Parathyroid adenoma (tissue), 2 donors: ENCODE results near the gene FASTKD3.
A peak's percentile ranks its signal among the peaks of the same experiment; 100 is the strongest.

Experiments used
- H2AFZ ChIP-seq: fragments of 300-600 bp; sonication (generic); one replicate; pipeline ENCODE4 v1.7.0; 2017; ENCODE audit warnings: antibody characterized with exemption, mild to moderate bottlenecking
- H3K27ac ChIP-seq: fragments of 300-600 bp; sonication (generic); one replicate; pipeline ENCODE4 v1.7.0; 2017
- H3K27me3 ChIP-seq: fragments of 300-600 bp; sonication (generic); one replicate; pipeline ENCODE4 v1.7.0; 2017; ENCODE audit warnings: low read length; ENCODE audit not compliant: control insufficient read depth, insufficient read depth
- H3K36me3 ChIP-seq: fragments of 300-600 bp; sonication (generic); one replicate; pipeline ENCODE4 v1.7.0; 2017; ENCODE audit warnings: low read length; ENCODE audit not compliant: control insufficient read depth, insufficient read depth
- H3K4me1 ChIP-seq: fragments of 300-600 bp; sonication (generic); one replicate; pipeline ENCODE4 v1.7.0; 2017; ENCODE audit warnings: control low read depth
- H3K4me2 ChIP-seq: fragments of 300-600 bp; sonication (generic); one replicate; pipeline ENCODE4 v1.7.0; 2017; ENCODE audit warnings: low read length
- H3K4me3 ChIP-seq: fragments of 300-600 bp; sonication (generic); one replicate; pipeline ENCODE4 v1.7.0; 2017; ENCODE audit warnings: low read depth, low read length
- H3K79me2 ChIP-seq: fragments of 300-600 bp; sonication (generic); one replicate; pipeline ENCODE4 v1.7.0; 2017; ENCODE audit warnings: control low read depth
- H3K9ac ChIP-seq: fragments of 300-600 bp; sonication (generic); one replicate; pipeline ENCODE4 v1.7.0; 2017; ENCODE audit warnings: mild to moderate bottlenecking
- H3K9me3 ChIP-seq: fragments of 300-600 bp; sonication (generic); one replicate; pipeline ENCODE4 v1.7.0; 2017; ENCODE audit warnings: low read length; ENCODE audit not compliant: control insufficient read depth
- CTCF ChIP-seq: fragments of 300-600 bp; sonication (generic); IDR thresholded peaks from one replicate; pipeline ENCODE4 v1.7.0; 2017; ENCODE audit warnings: antibody characterized with exemption, mild to moderate bottlenecking
- donor health status: primary hyperparathyroidism.

The FASTKD3 gene

DNA sequence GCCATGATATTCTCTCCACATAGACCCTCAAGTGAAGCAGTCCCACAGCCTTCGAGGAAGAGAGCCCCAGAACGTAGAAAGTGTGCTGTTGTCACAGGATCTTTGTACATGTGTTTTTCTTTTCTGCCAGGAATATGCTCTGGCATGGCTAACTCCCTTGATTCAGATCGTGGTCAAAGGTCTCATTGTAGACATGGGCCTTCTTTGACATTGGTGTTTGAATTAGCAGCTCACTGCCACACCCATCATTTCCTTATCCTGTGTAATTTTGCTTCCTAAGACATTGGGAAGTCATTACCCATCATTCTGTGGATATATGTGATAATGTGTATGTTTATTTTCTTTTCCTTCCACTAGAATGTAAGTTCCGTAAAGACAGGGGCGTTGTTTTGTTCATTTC is 25.6 kb upstream of the FASTKD3 start:
- TF ChIP-seq CTCF: no peak
- Histone ChIP-seq H3K27ac (no peak overlapping the region), H3K79me2 (no peaks in the 10 kb centered on the region), H3K36me3 (no peaks in the 10 kb centered on the region), H3K9ac (no peak overlapping the region), H3K27me3 (no peaks in the 10 kb centered on the region), H2AFZ (no peak overlapping the region), H3K4me3 (no peak overlapping the region), H3K4me1 (no peaks in the 10 kb centered on the region), H3K4me2 (no peak overlapping the region), H3K9me3 (no peaks in the 10 kb centered on the region)

GRCh38 chr5:7888901-7889300 is 20.1 kb upstream of the FASTKD3 start:
- Histone ChIP-seq H3K4me2 (no peak overlapping the region), H3K27ac (no peak overlapping the region), H3K4me3 (no peak overlapping the region), H2AFZ (no peak overlapping the region), H3K9me3 (no peaks in the 10 kb centered on the region), H3K9ac (no peak overlapping the region), H3K27me3 (no peaks in the 10 kb centered on the region), H3K79me2 (no peaks in the 10 kb centered on the region), H3K36me3 (no peaks in the 10 kb centered on the region), H3K4me1 (no peaks in the 10 kb centered on the region)
- TF ChIP-seq CTCF: no peak

DNA sequence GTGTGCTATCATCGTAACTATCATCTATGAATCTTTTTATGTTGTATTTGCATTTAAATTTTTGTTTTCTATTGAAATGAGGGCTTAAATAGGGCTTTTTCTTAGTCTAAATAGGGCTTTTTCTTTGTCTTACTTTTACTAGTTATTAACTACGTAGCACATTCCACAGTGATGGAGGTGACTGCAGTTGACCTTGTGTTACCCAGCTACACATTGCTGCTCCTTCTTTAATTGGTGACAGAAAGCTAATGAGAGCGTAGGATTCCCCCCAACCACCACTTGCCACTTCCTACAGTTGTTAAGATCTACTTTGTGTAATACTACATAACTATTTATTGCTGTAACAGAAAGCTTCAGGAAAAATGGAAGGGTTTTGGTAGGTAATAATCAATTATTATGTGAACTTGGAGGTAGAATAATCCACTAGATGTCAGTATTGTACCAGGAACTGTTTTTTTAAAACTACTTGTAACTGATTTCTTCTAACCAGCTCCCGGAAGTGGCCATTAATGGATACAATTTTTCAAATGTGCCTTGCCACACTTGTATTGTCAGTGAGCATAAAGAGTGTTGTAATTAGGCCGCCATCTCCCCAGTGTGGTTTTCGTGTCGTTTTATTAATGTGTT is 18.1 kb upstream of the FASTKD3 start:
- Histone ChIP-seq H3K4me3 (no peak overlapping the region), H3K27me3 (no peaks in the 10 kb centered on the region), H3K4me1 (no peaks in the 10 kb centered on the region), H3K9me3 (no peaks in the 10 kb centered on the region), H3K79me2 (peaks cover under 1% of the 10 kb centered on the region), H2AFZ (no peak overlapping the region), H3K36me3 (no peaks in the 10 kb centered on the region), H3K27ac (no peak overlapping the region), H3K4me2 (no peak overlapping the region), H3K9ac (no peak overlapping the region)
- TF ChIP-seq CTCF: peak; percentile 47

GRCh38 chr5:7884491-7885267 is 15.8 kb upstream of the FASTKD3 start:
- no peaks in the 10 kb centered on the region for H3K27me3 ChIP-seq
- H3K4me2 ChIP-seq: no peak overlapping the region
- no peak overlapping the region for H3K9ac ChIP-seq
- H2AFZ ChIP-seq: no peak overlapping the region
- H3K27ac ChIP-seq: no peak overlapping the region
- no peaks in the 10 kb centered on the region for H3K36me3 ChIP-seq
- H3K79me2 ChIP-seq: peaks cover 6% of the 10 kb centered on the region
- H3K9me3 ChIP-seq: no peaks in the 10 kb centered on the region
- H3K4me1 ChIP-seq: no peaks in the 10 kb centered on the region
- H3K4me3 ChIP-seq: no peak overlapping the region
- TF ChIP-seq CTCF: no peak
